GM18861 (cell line): Measurements from ENCODE around the gene TGM4.
"Not testable (repeated sequence)": the region's sequence is repeated elsewhere in the genome, so short reads cannot be mapped to it uniquely, and the experiment has no call there.

ENCODE experiments used
- ATAC-seq: cut with Tn5 transposase; IDR thresholded peaks from one replicate; pipeline ENCODE4 v1.9.1; 2021; ENCODE audit not compliant: unreplicated experiment

The TGM4 gene

GRCh38 chr3:44874308-44874707 is at the start of gene TGM4:
TGM4 (plus strand) TSS chr3:44874608; CDS start chr3:44874679, 71 bp downstream.
- no peak for ATAC-seq

GRCh38 chr3:44825264-44825925 is 49.0 kb upstream of the TGM4 start:
- ATAC-seq: no peak

GRCh38 chr3:44827196-44827595 is 47.2 kb upstream of the TGM4 start:
- no peak for ATAC-seq

GRCh38 chr3:44831232-44831631 is 43.2 kb upstream of the TGM4 start:
- no peak for ATAC-seq

- no peak for ATAC-seq
Measured at GRCh38 chr3:44832032-44832431, 42.4 kb upstream of the TGM4 start.

GRCh38 chr3:44832965-44833364 is 41.4 kb upstream of the TGM4 start:
- ATAC-seq: no peak

GRCh38 chr3:44833394-44833793 is 41.0 kb upstream of the TGM4 start:
- no peak for ATAC-seq

- no peak for ATAC-seq
Measured at GRCh38 chr3:44835684-44836083, 38.7 kb upstream of the TGM4 start.

- no peak for ATAC-seq
Measured at GRCh38 chr3:44842376-44842775, 32.0 kb upstream of the TGM4 start.

- ATAC-seq: no peak
Measured at GRCh38 chr3:44845528-44846520, 28.6 kb upstream of the TGM4 start.

GRCh38 chr3:44848634-44849033 is 25.8 kb upstream of the TGM4 start:
- no peak for ATAC-seq

GRCh38 chr3:44856663-44857062 is 17.7 kb upstream of the TGM4 start:
- ATAC-seq: not testable (repeated sequence)

- ATAC-seq: no peak
Measured at GRCh38 chr3:44860117-44860516, 14.3 kb upstream of the TGM4 start.

- ATAC-seq: peak; percentile 93
Measured at GRCh38 chr3:44861412-44862225, 12.8 kb upstream of the TGM4 start, which contains the start of gene TMEM42. TMEM42 (plus strand) TSS chr3:44861912; CDS start chr3:44861925, 13 bp downstream.

- peak; percentile 9 for ATAC-seq
Measured at GRCh38 chr3:44862226-44862637, 12.2 kb upstream of the TGM4 start.

GRCh38 chr3:44865272-44866035 is 9.0 kb upstream of the TGM4 start:
- ATAC-seq: no peak

GRCh38 chr3:44867421-44868111 is 6.8 kb upstream of the TGM4 start:
- ATAC-seq: no peak

- ATAC-seq: no peak
Measured at GRCh38 chr3:44870375-44871061, 3.9 kb upstream of the TGM4 start.

- ATAC-seq: no peak
Measured at GRCh38 chr3:44875596-44875995, 1.2 kb downstream of the TGM4 start.
